Peyer's patch (tissue), 4 donors: ENCODE measurements around the gene LSM3.

Experiments
- POLR2A ChIP-seq, 2 donors: fragments of 450-650 bp; IDR thresholded peaks; one replicate each; pipeline ENCODE4 v1.5.1; 2017; ENCODE audit warnings: antibody characterized with exemption in 2 of 2, mild to moderate bottlenecking in 2 of 2, moderate library complexity in 2 of 2
- TF ChIP-seq, protein P1 (sequence below), 6 experiments: fragments of 450-650 bp in 4 of 6; fragments of 200-600 bp in 2 of 6; sonication (generic) in 1 of 6; IDR thresholded peaks; one replicate each; pipeline ENCODE4 v1.5.1; 2017 to 2019; ENCODE audit warnings: antibody characterized with exemption in 6 of 6, mild to moderate bottlenecking in 3 of 6, moderate library complexity in 1 of 6

DNA sequence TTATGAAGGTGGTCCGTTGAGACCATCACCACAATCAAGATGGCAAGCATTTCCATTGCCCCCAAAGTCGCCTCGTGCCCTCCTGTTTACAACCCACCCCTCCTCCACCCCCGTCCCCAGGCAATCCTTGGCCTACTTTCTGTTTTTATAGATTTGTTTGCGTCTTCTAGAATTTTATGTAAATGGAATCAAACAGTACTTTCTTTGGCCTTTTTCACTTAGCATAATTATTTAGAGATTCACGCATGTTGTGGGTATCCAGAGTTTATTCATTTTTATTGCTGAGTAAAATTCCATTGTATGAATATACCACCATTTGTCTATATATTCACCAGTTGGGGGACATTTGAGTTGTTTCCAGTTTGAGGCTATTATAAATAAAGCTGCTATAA is 66.6 kb downstream of the LSM3 start:
- TF ChIP-seq, protein P1, sequence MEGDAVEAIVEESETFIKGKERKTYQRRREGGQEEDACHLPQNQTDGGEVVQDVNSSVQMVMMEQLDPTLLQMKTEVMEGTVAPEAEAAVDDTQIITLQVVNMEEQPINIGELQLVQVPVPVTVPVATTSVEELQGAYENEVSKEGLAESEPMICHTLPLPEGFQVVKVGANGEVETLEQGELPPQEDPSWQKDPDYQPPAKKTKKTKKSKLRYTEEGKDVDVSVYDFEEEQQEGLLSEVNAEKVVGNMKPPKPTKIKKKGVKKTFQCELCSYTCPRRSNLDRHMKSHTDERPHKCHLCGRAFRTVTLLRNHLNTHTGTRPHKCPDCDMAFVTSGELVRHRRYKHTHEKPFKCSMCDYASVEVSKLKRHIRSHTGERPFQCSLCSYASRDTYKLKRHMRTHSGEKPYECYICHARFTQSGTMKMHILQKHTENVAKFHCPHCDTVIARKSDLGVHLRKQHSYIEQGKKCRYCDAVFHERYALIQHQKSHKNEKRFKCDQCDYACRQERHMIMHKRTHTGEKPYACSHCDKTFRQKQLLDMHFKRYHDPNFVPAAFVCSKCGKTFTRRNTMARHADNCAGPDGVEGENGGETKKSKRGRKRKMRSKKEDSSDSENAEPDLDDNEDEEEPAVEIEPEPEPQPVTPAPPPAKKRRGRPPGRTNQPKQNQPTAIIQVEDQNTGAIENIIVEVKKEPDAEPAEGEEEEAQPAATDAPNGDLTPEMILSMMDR (IDR thresholded peaks at IDR 0.05): no peak
- no peak for TF ChIP-seq POLR2A (IDR thresholded peaks at IDR 0.05)
